Measurements from ENCODE around the gene ATP10B.

DNA sequence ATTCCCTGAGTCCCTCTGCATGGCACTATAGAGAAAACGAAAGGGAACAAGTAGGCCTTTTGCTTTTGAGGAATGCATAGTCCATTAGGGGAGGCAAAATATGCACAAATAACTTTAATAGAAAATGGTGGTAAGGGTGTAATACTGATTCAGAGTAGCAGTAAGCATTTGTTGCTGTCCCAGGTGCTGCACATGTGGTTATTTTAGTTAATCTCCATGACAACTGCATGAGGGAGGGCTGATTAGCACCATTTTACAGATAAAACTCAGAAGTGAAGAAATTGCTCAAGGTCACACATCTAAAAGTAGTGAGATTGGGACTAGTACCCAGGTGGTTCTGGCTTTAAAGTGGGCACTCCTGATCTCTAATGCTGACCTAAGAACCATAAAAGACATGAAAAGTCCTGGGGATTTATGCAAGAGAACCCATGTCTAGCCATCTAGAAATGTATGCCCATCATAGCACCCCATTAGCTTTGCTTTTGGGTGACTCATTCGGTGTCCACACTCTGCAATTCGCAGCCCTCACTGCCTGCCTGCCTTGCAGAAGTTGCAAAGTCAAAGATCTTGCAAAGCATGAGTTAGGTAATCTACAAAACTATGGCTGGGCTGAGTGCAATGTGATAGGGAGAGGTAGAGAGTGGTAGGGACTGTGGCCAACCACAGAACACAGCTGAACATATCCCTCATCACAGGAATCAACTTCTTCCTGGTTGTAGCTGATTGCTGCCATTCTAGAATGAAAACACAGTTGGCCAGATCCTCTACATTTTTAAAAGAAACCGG, 235.1 kb downstream of the ATP10B start:
- TF ChIP-seq POLR2A (IDR thresholded peaks at IDR 0.05): no peak
- TF ChIP-seq CTCF (IDR thresholded peaks at IDR 0.05): no peak

Measured in adrenal gland (tissue), 5 donors.